Stomach (tissue), 9 donors: ENCODE measurements around the gene SLC28A3. TPM values are rescaled to one million over a fixed set of nuclear protein-coding genes. Genes with fewer than 3 reads are reported as not detected.

Experiments
- DNase-seq, 2 donors: peaks; one replicate each; pipeline versions ENCODE4 v3.0.0 to v3.0.0-alpha.2; 2013 to 2019
- H3K27ac ChIP-seq, 5 donors: fragments of 200-600 bp in 4 of 5; sonication (generic) in 4 of 5; one replicate each; pipeline ENCODE4 v1.5.1; 2013 to 2019; ENCODE audit warnings: mild to moderate bottlenecking in 1 of 5, moderate library complexity in 1 of 5
- H3K27me3 ChIP-seq, 3 donors: fragments of 200-600 bp; sonication (generic); one replicate each; pipeline ENCODE4 v1.5.1; 2017 to 2019; ENCODE audit warnings: mixed run types in 1 of 3
- H3K36me3 ChIP-seq, 4 donors: fragments of 200-600 bp; sonication (generic); 1 replicate in 3 of 4; 2 replicates in 1 of 4; pipeline ENCODE4 v1.5.1; 2016 to 2019
- H3K4me1 ChIP-seq, 4 donors: fragments of 200-600 bp; sonication (generic); one replicate each; pipeline ENCODE4 v1.5.1; 2016 to 2019
- H3K4me3 ChIP-seq, 4 donors: fragments of 200-600 bp; sonication (generic) in 3 of 4; one replicate each; pipeline ENCODE4 v1.5.1; 2016 to 2019; ENCODE audit warnings: mild to moderate bottlenecking in 1 of 4
- H3K9me3 ChIP-seq, 4 donors: fragments of 200-600 bp; sonication (generic); one replicate each; pipeline ENCODE4 v1.5.1; 2016 to 2019
- CTCF ChIP-seq, 7 experiments: fragments of 450-650 bp in 4 of 7; fragments of 200-600 bp in 3 of 7; sonication (generic) in 3 of 7; IDR thresholded peaks; one replicate each; pipeline ENCODE4 v1.5.1; 2016 to 2019; ENCODE audit warnings: antibody characterized with exemption in 7 of 7, control low read depth in 2 of 7, mild to moderate bottlenecking in 1 of 7
- EP300 ChIP-seq: sonication (generic); formaldehyde crosslinking; IDR thresholded peaks from one replicate; pipeline ENCODE4 v1.6.1; 2017; ENCODE audit warnings: antibody characterized with exemption
- POLR2A ChIP-seq, 4 donors: fragments of 450-650 bp; IDR thresholded peaks; one replicate each; pipeline ENCODE4 v1.6.1; 2016; ENCODE audit warnings: antibody characterized with exemption in 4 of 4, control low read depth in 2 of 4, mild to moderate bottlenecking in 1 of 4, moderate library complexity in 1 of 4
- POLR2AphosphoS5 ChIP-seq, 3 donors: sonication (generic); formaldehyde crosslinking; IDR thresholded peaks; one replicate each; pipeline ENCODE4 v1.6.1; 2016; ENCODE audit warnings: antibody characterized with exemption in 3 of 3
- WGBS, 5 donors: extraction: QIAGEN DNeasy Blood & Tissue Kit in 3 of 5; methylation state at CpG; one replicate each; pipeline versions ENCODE4 v1.1.5 to v1.1.7; 2013 to 2018; 5-methylcytosine and 5-hydroxymethylcytosine counted together
- intact Hi-C: fragments of 100-400 bp; cut with DNase I; formaldehyde crosslinking; loops from one replicate; pipeline ENCODE4 v1.15.1; 2023; ENCODE audit warnings: low total_unique reads
- polyA plus RNA-seq, 3 donors: library from polyadenylated mRNA; stranded (reverse); fragments of 200-250 nt; gene quantifications; one replicate each; pipeline ENCODE4 v1.2.3, GENCODE V29; 2013
- total RNA-seq, 5 donors: library from RNA; depleted of rRNA; stranded (reverse); fragments of >200 nt; gene quantifications; one replicate each; pipeline versions ENCODE4 v1.1.0 to v1.2.3, GENCODE V29; 2014 to 2016
- donor health status: healthy with polysubstance abuse.
- donor health status: Bipolar disorder and iron deficiency.
- donor health status: healthy.

Gene SLC28A3
- total and polyA plus RNA-seq, 8 donors: 0.58 to 6.3 (median 1.3) TPM; not detected in 2

GRCh38 chr9:84294241-84294950, 46.2 kb downstream of the SLC28A3 start:
- intact Hi-C loops: no loop called here
- 75 to 85% (median 83%) methylated on average over 5 of the region's 5 CpGs for WGBS, 5 donors

GRCh38 chr9:84293001-84293798, 47.4 kb downstream of the SLC28A3 start:
- 63 to 82% (median 77%) methylated on average over 4 of the region's 4 CpGs for WGBS, 5 donors
- Histone ChIP-seq H3K27ac (no peak overlapping the region), H3K9me3 (no peaks in the 10 kb centered on the region), H3K27me3 (no peaks in the 10 kb centered on the region), H3K36me3 (no peaks in the 10 kb centered on the region), H3K4me1 (peaks cover 0 to 7% (median 0%) of the 10 kb centered on the region in 4 donors), H3K4me3 (no peak overlapping the region)
- intact Hi-C loops: no loop called here
- TF ChIP-seq POLR2AphosphoS5 (IDR thresholded peaks at IDR 0.05) (no peak), EP300 (no peak), CTCF (IDR thresholded peaks at IDR 0.05) (no peak), POLR2A (IDR thresholded peaks at IDR 0.05) (no peak)
- peak in 1 of 2 donors; percentile 16 for DNase-seq

More at GRCh38 chr9:84294241-84294950, 46.2 kb downstream of the SLC28A3 start:
- no peaks in the 10 kb centered on the region for H3K9me3 ChIP-seq
- H3K4me1 ChIP-seq: peaks cover 0 to 7% (median 0%) of the 10 kb centered on the region in 4 donors
- H3K36me3 ChIP-seq: no peaks in the 10 kb centered on the region
- no peaks in the 10 kb centered on the region for H3K27me3 ChIP-seq
- H3K4me3 ChIP-seq: no peak overlapping the region
- TF ChIP-seq POLR2AphosphoS5 (IDR thresholded peaks at IDR 0.05) (no peak), CTCF (IDR thresholded peaks at IDR 0.05) (no peak), EP300 (no peak), POLR2A (IDR thresholded peaks at IDR 0.05) (no peak)
- H3K27ac ChIP-seq: no peak overlapping the region
- DNase-seq: no peak

- Histone ChIP-seq H3K4me1 (no peaks in the 10 kb centered on the region), H3K27me3 (no peaks in the 10 kb centered on the region), H3K36me3 (peaks cover 0 to 4% (median 0%) of the 10 kb centered on the region in 4 donors), H3K27ac (no peak overlapping the region), H3K9me3 (no peaks in the 10 kb centered on the region), H3K4me3 (no peak overlapping the region)
- 68 to 77% (median 68%) methylated on average over 2 of the region's 2 CpGs for WGBS, 5 donors
- intact Hi-C loops: no loop called here
- no peak for DNase-seq
- TF ChIP-seq CTCF (IDR thresholded peaks at IDR 0.05) (no peak), POLR2AphosphoS5 (IDR thresholded peaks at IDR 0.05) (no peak), POLR2A (IDR thresholded peaks at IDR 0.05) (no peak), EP300 (no peak)
These were observed 55.2 kb downstream of the SLC28A3 start for GRCh38 chr9:84285381-84285780.

GRCh38 chr9:84283946-84284345, 56.6 kb downstream of the SLC28A3 start:
- no peak for TF ChIP-seq CTCF (IDR thresholded peaks at IDR 0.05)
- no peak for TF ChIP-seq EP300
- TF ChIP-seq POLR2AphosphoS5 (IDR thresholded peaks at IDR 0.05): no peak
- TF ChIP-seq POLR2A (IDR thresholded peaks at IDR 0.05): no peak
- peaks cover 0 to 10% (median 0%) of the 10 kb centered on the region in 4 donors for H3K36me3 ChIP-seq
- no peaks in the 10 kb centered on the region for H3K4me1 ChIP-seq
- intact Hi-C loops: no loop called here
- no peak overlapping the region for H3K27ac ChIP-seq
- no peaks in the 10 kb centered on the region for H3K9me3 ChIP-seq
- no peak for DNase-seq
- H3K27me3 ChIP-seq: peaks cover 0 to 7% (median 0%) of the 10 kb centered on the region in 3 donors
- H3K4me3 ChIP-seq: no peak overlapping the region
- 59 to 82% (median 70%) methylated on average over 6 of the region's 6 CpGs for WGBS, 5 donors
